OCI-LY3 (cell line): Measurements from ENCODE around the gene SOX4.

ENCODE experiments used
- H2AFZ ChIP-seq: fragments of 200-600, 300-600 bp; shearing (Covaris generic); 2 replicates; pipeline ENCODE4 v1.6.0; 2014; ENCODE audit warnings: antibody characterized with exemption, low read depth, low read length
- H3K27ac ChIP-seq: fragments of 200-600, 300-600 bp; sonication (generic); 2 replicates; pipeline ENCODE4 v1.5.1; 2014; ENCODE audit warnings: mild to moderate bottlenecking, low read length, moderate library complexity, mixed read lengths
- H3K27me3 ChIP-seq: fragments of 200-600, 300-600 bp; sonication (generic); 2 replicates; pipeline ENCODE4 v1.6.1; 2014; ENCODE audit warnings: low read depth, low read length, mixed read lengths
- H3K36me3 ChIP-seq: fragments of 200-600, 300-600 bp; sonication (generic); replicated peaks from 2 replicates; pipeline ENCODE3; 2014; ENCODE audit warnings: low read depth, low read length, mixed read lengths
- H3K4me1 ChIP-seq: fragments of 300-600, 200-600 bp; sonication (generic); 2 replicates; pipeline ENCODE4 v1.6.1; 2014; ENCODE audit warnings: low read length, mixed read lengths
- H3K4me2 ChIP-seq: fragments of 200-600, 300-600 bp; sonication (generic); 2 replicates; pipeline ENCODE4 v1.6.1; 2014; ENCODE audit warnings: low read length, mixed read lengths
- H3K4me3 ChIP-seq: fragments of 300-600, 200-600 bp; sonication (generic); 2 replicates; pipeline ENCODE4 v1.5.1; 2014; ENCODE audit warnings: antibody characterized with exemption, mild to moderate bottlenecking, low read length, moderate library complexity
- H3K79me2 ChIP-seq: fragments of 300-600, 200-600 bp; shearing (Covaris generic); 2 replicates; pipeline ENCODE4 v1.6.1; 2014; ENCODE audit warnings: mild to moderate bottlenecking, low read length, mixed read lengths
- H3K9ac ChIP-seq: fragments of 300-600, 200-600 bp; shearing (Covaris generic); 2 replicates; pipeline ENCODE4 v1.6.0; 2014; ENCODE audit warnings: mild to moderate bottlenecking, low read length, moderate library complexity
- H3K9me3 ChIP-seq: fragments of 200-600, 300-600 bp; shearing (Covaris generic); 2 replicates; pipeline ENCODE4 v1.6.1; 2014; ENCODE audit warnings: low read length, mixed read lengths; ENCODE audit not compliant: insufficient read depth
- H4K20me1 ChIP-seq: fragments of 200-600, 300-600 bp; sonication (generic); 2 replicates; pipeline ENCODE4 v1.6.1; 2016; ENCODE audit warnings: low read length, mixed read lengths; ENCODE audit not compliant: insufficient read depth
- CTCF ChIP-seq: fragments of 200-600, 300-600 bp; sonication (generic); IDR thresholded peaks from 2 replicates; pipeline ENCODE4 v1.5.1; 2014; ENCODE audit warnings: antibody characterized with exemption, low read length, low read depth
- EZH2phosphoT487 ChIP-seq: fragments of 200-600 bp; shearing (Covaris generic); IDR thresholded peaks from 2 replicates; pipeline ENCODE4 v1.6.1; 2018; ENCODE audit warnings: antibody characterized with exemption, mixed run types, low read depth

Gene SOX4

GRCh38 chr6:21608601-21609000, 15.1 kb downstream of the SOX4 start:
- Histone ChIP-seq H3K9ac (no peak overlapping the region), H3K4me1 (peaks cover 49% of the 10 kb centered on the region), H4K20me1 (no peaks in the 10 kb centered on the region), H3K27me3 (no peaks in the 10 kb centered on the region), H3K9me3 (no peaks in the 10 kb centered on the region), H3K4me3 (no peak overlapping the region), H3K27ac (peak overlapping the region; percentile 100), H3K36me3 (no peaks in the 10 kb centered on the region), H2AFZ (no peak overlapping the region), H3K4me2 (peak overlapping the region; percentile 99; the same call in 1 of the 2 replicates), H3K79me2 (no peaks in the 10 kb centered on the region)
- TF ChIP-seq CTCF (no peak), EZH2phosphoT487 (no peak)

- H3K27me3 ChIP-seq, result no peaks in the 10 kb centered on the region
- H4K20me1 ChIP-seq, result no peaks in the 10 kb centered on the region
- H3K4me1 ChIP-seq, result peaks cover 48% of the 10 kb centered on the region
- no peaks in the 10 kb centered on the region for H3K9me3 ChIP-seq
- H3K27ac ChIP-seq, result peak overlapping the region; percentile 100
- H3K4me3 ChIP-seq, result peak overlapping the region; percentile 78
- H2AFZ ChIP-seq, result no peak overlapping the region; the same call in 1 of the 2 replicates
- peak overlapping the region; percentile 99 for H3K9ac ChIP-seq
- no peaks in the 10 kb centered on the region for H3K36me3 ChIP-seq
- no peak for TF ChIP-seq EZH2phosphoT487
- TF ChIP-seq CTCF, result 0 out of 2 replicates have a peak, but pooled peaks have one; percentile 10
- H3K4me2 ChIP-seq, result peak overlapping the region; percentile 99
- no peaks in the 10 kb centered on the region for H3K79me2 ChIP-seq
These were observed 16.4 kb downstream of the SOX4 start for GRCh38 chr6:21609881-21610329.

DNA sequence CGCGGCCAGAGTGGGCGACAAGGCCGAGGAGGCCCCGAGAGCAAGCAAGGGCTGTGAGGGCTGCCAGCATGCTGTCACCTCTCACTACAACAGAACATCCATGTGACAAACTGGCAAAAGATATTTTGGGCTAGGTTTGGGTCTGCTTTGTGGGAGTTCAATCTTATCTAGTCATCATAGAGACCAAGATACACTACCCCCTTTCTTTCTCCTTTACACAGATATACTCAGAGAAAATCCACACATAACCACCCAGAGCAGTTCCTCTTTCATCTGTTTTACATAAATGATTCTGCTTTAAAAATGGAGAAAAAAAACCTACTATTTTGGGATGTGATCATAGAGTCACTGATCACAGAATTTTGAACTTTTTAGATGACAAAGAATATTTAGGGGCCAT, 16.8 kb downstream of the SOX4 start:
- Histone ChIP-seq H3K27me3 (no peaks in the 10 kb centered on the region), H3K4me2 (peak overlapping the region; percentile 99), H3K4me3 (peak overlapping the region; percentile 78), H3K9ac (peak overlapping the region; percentile 99), H3K36me3 (no peaks in the 10 kb centered on the region), H2AFZ (no peak overlapping the region), H3K9me3 (no peaks in the 10 kb centered on the region), H3K79me2 (no peaks in the 10 kb centered on the region), H4K20me1 (no peaks in the 10 kb centered on the region), H3K27ac (peak overlapping the region; percentile 100), H3K4me1 (peaks cover 48% of the 10 kb centered on the region)
- TF ChIP-seq CTCF (no peak), EZH2phosphoT487 (no peak)

DNA sequence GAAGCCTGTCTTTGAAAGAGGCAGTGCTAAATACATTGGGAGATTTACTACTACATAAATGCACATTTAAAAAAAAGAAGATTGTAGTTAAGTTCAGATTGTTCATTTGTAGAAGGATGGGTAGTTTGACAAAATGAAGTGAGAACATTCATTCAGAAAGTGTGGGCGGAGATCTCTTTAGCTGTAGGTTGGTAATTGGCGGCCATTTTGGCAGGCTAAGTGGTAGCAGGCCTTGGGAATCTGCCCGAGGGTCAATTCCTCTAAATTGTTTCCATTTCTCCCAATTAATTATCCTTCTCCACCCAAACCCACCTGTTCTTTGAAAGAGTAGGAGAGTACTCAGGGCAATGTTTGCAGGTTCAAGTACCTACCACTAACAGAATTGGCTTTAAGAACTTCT, 17.9 kb downstream of the SOX4 start:
- peaks cover 53% of the 10 kb centered on the region for H3K4me1 ChIP-seq
- peak overlapping the region; percentile 99; the same call in 1 of the 2 replicates for H3K9ac ChIP-seq
- H3K36me3 ChIP-seq, result no peaks in the 10 kb centered on the region
- no peak overlapping the region for H3K4me3 ChIP-seq
- H4K20me1 ChIP-seq, result no peaks in the 10 kb centered on the region
- H3K27me3 ChIP-seq, result no peaks in the 10 kb centered on the region
- H3K79me2 ChIP-seq, result no peaks in the 10 kb centered on the region
- peak overlapping the region; percentile 65; the same call in 1 of the 2 replicates for H2AFZ ChIP-seq
- peak overlapping the region; percentile 100 for H3K27ac ChIP-seq
- no peaks in the 10 kb centered on the region for H3K9me3 ChIP-seq
- peak overlapping the region; percentile 99 for H3K4me2 ChIP-seq
- TF ChIP-seq CTCF (no peak), EZH2phosphoT487 (no peak)
